Measurements from ENCODE around the gene ZNF19. TPM values are rescaled to one million over a fixed set of nuclear protein-coding genes. Genes with fewer than 3 reads are reported as not detected.
A peak's percentile ranks its signal among the peaks of the same experiment; 100 is the strongest.

The ZNF19 gene
- total RNA-seq, 1 donor from 2014 or later, result 7.5 TPM

- H3K27ac Mint-ChIP-seq (ENCODE audit: unreplicated experiment), result no peak overlapping the region
- no peaks in the 10 kb centered on the region for H3K9me3 Mint-ChIP-seq (ENCODE audit: unreplicated experiment)
- DNase-seq (ENCODE audit: low spot score), result no peak
- no peaks in the 10 kb centered on the region for H3K27me3 Mint-ChIP-seq (ENCODE audit: unreplicated experiment)
- peaks cover 4% of the 10 kb centered on the region for H3K36me3 Mint-ChIP-seq (ENCODE audit: low read depth, unreplicated experiment)
- TF ChIP-seq CTCF (IDR thresholded peaks at IDR 0.05; ENCODE audit: unreplicated experiment), result no peak
- H3K4me1 Mint-ChIP-seq (ENCODE audit: unreplicated experiment), result no peaks in the 10 kb centered on the region
- H3K4me3 Mint-ChIP-seq (ENCODE audit: unreplicated experiment), result no peak overlapping the region
Measured at GRCh38 chr16:71500964-71501363, 11.8 kb upstream of the ZNF19 start.

DNA sequence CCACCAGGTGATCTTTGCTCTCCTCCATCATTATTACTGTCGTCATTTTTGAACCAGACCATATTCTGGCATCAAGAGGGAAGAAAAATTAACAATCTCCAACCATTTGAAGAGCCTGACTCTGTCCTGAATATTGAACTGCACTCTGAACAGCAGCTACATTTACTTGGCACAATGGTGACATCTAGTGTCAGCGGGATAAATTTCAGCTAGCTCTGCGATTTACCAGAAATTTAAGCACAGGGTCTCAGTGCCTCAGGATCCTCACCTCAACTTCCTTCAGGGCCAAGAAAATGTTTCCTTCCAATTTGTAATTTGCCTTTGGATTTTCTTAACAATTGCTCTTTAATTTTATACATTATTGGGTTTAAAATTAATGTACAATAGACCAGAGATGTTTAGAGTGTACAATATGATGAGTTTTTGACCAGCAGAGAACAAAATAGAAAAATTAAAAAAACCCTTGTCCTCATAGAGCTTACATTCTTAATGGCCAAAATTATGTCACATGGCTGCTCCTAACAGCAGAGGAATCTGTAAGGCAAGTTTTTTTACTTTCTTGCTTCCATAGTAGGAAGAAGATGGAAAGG lies 10.7 kb upstream of the ZNF19 start:
- Mint-ChIP-seq H3K4me3 (ENCODE audit: unreplicated experiment) (no peak overlapping the region), H3K4me1 (ENCODE audit: unreplicated experiment) (no peaks in the 10 kb centered on the region), H3K27ac (ENCODE audit: unreplicated experiment) (no peak overlapping the region), H3K27me3 (ENCODE audit: unreplicated experiment) (no peaks in the 10 kb centered on the region), H3K9me3 (ENCODE audit: unreplicated experiment) (no peaks in the 10 kb centered on the region), H3K36me3 (ENCODE audit: low read depth, unreplicated experiment) (peaks cover 4% of the 10 kb centered on the region)
- peak; percentile 64 for DNase-seq (ENCODE audit: low spot score)
- peak; percentile 59 for TF ChIP-seq CTCF (IDR thresholded peaks at IDR 0.05; ENCODE audit: unreplicated experiment)

DNA sequence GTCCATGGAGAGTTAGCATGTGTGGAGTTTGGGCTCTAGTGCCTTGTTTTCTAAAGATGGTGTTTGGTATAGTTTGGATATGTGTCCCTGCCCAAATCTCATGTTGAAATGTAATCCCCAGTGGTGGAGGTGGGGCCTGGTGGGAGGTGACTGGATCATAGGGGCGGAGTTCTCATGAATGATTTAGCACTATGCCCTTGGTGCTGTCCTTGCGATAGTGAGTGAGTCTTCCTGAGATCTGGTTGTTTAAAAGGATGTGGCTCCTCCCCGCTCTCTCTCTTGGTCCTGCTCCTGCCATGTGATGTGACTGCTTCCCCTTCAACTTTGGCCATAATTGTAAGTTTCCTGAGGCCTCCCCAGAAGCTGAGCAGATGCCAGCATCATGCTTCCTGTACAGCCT lies 8.9 kb upstream of the ZNF19 start:
- Mint-ChIP-seq H3K27me3 (ENCODE audit: unreplicated experiment) (no peaks in the 10 kb centered on the region), H3K4me3 (ENCODE audit: unreplicated experiment) (no peak overlapping the region), H3K9me3 (ENCODE audit: unreplicated experiment) (no peaks in the 10 kb centered on the region), H3K27ac (ENCODE audit: unreplicated experiment) (no peak overlapping the region), H3K36me3 (ENCODE audit: low read depth, unreplicated experiment) (peaks cover 4% of the 10 kb centered on the region), H3K4me1 (ENCODE audit: unreplicated experiment) (no peaks in the 10 kb centered on the region)
- DNase-seq (ENCODE audit: low spot score), result no peak
- no peak for TF ChIP-seq CTCF (IDR thresholded peaks at IDR 0.05; ENCODE audit: unreplicated experiment)

DNA sequence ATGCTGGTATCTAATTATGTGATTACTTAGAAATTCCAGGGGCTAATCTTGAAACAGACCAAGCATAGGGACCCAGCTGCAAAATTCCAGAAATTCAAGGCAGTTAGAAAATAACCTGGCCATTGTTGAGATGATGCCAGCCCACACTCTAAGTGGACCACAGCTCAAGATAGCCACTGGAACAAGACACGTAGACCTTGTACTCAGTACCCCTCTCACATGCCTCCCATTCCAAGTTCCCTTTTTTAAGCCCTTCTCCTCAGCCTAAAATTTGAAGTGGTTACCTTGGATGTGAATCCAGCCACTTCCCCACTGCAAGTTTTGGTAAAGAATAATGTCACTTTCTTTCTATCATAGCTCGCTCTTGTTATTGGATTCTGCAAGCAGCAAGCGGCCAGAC lies 4.1 kb upstream of the ZNF19 start:
- Mint-ChIP-seq H3K4me1 (ENCODE audit: unreplicated experiment) (no peaks in the 10 kb centered on the region), H3K4me3 (ENCODE audit: unreplicated experiment) (no peak overlapping the region), H3K9me3 (ENCODE audit: unreplicated experiment) (no peaks in the 10 kb centered on the region), H3K27me3 (ENCODE audit: unreplicated experiment) (no peaks in the 10 kb centered on the region), H3K27ac (ENCODE audit: unreplicated experiment) (no peak overlapping the region), H3K36me3 (ENCODE audit: low read depth, unreplicated experiment) (no peaks in the 10 kb centered on the region)
- TF ChIP-seq CTCF (IDR thresholded peaks at IDR 0.05; ENCODE audit: unreplicated experiment), result no peak
- DNase-seq (ENCODE audit: low spot score), result no peak

DNA sequence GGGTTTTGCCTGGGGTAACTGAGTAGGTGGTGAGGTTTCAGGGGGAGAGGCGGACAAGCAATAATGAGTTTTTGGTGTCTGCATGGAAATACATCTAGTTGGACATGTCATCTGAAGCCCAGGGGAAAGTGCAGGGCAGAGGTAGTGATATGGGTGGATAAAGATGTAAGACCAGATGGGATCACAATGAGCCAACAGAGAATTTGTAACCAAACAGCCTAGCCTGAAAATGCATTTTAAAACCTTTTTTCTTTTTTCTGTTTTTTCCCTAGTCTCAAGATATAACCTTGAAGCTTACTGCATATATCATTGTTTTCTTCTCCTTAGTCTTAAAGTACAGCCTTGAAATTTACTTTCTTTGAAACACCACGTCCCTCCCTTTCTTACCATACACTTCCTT lies 3.7 kb upstream of the ZNF19 start:
- H3K4me1 Mint-ChIP-seq (ENCODE audit: unreplicated experiment), result no peaks in the 10 kb centered on the region
- H3K27me3 Mint-ChIP-seq (ENCODE audit: unreplicated experiment), result peaks cover under 1% of the 10 kb centered on the region
- DNase-seq (ENCODE audit: low spot score), result no peak
- H3K27ac Mint-ChIP-seq (ENCODE audit: unreplicated experiment), result no peak overlapping the region
- H3K36me3 Mint-ChIP-seq (ENCODE audit: low read depth, unreplicated experiment), result no peaks in the 10 kb centered on the region
- no peaks in the 10 kb centered on the region for H3K9me3 Mint-ChIP-seq (ENCODE audit: unreplicated experiment)
- H3K4me3 Mint-ChIP-seq (ENCODE audit: unreplicated experiment), result no peak overlapping the region
- TF ChIP-seq CTCF (IDR thresholded peaks at IDR 0.05; ENCODE audit: unreplicated experiment), result no peak

Data from endothelial cell (in vitro differentiated cells).